Gastroesophageal sphincter (tissue), 4 donors: ENCODE measurements around the gene TEX14. TPM values are rescaled to one million over a fixed set of nuclear protein-coding genes. Genes with fewer than 3 reads are reported as not detected.

Experiments used
- ATAC-seq: fragments of 150-250 bp; one replicate; pipeline ENCODE4 v1.9.1; 2016; ENCODE audit warnings: mild to moderate bottlenecking, moderate library complexity
- H3K27ac ChIP-seq, 4 donors: fragments of 200-600 bp; sonication (generic) in 3 of 4; 1 replicate in 3 of 4; 2 replicates in 1 of 4; pipeline ENCODE4 v1.5.1; 2016 to 2019
- H3K27me3 ChIP-seq: fragments of 200-600 bp; sonication (generic); one replicate; pipeline ENCODE4 v1.5.1; 2019
- H3K36me3 ChIP-seq, 2 donors: fragments of 200-600 bp; sonication (generic); one replicate each; pipeline ENCODE4 v1.5.1; 2019; ENCODE audit warnings: control low read depth in 1 of 2
- H3K4me1 ChIP-seq, 3 donors: fragments of 200-600 bp; sonication (generic); 1 replicate in 2 of 3; 2 replicates in 1 of 3; pipeline ENCODE4 v1.5.1; 2016 to 2019; ENCODE audit warnings: control low read depth in 2 of 3
- H3K4me3 ChIP-seq, 2 donors: fragments of 200-600 bp; sonication (generic); one replicate each; pipeline ENCODE4 v1.5.1; 2019; ENCODE audit warnings: mild to moderate bottlenecking in 1 of 2, moderate library complexity in 1 of 2
- H3K9me3 ChIP-seq, 3 donors: fragments of 200-600 bp; sonication (generic); one replicate each; pipeline ENCODE4 v1.5.1; 2017 to 2019; ENCODE audit warnings: control low read depth in 2 of 3
- EP300 ChIP-seq: sonication (generic); formaldehyde crosslinking; IDR thresholded peaks from one replicate; pipeline ENCODE4 v1.6.1; 2017; ENCODE audit warnings: antibody characterized with exemption, mild to moderate bottlenecking
- POLR2A ChIP-seq, 2 donors: fragments of 450-650 bp; IDR thresholded peaks; one replicate each; pipeline ENCODE4 v1.6.1; 2017; ENCODE audit warnings: antibody characterized with exemption in 2 of 2, mild to moderate bottlenecking in 2 of 2, moderate library complexity in 1 of 2
- POLR2AphosphoS5 ChIP-seq: sonication (generic); formaldehyde crosslinking; IDR thresholded peaks from one replicate; pipeline ENCODE4 v1.6.1; 2017; ENCODE audit warnings: antibody characterized with exemption
- WGBS, 2 donors: methylation state at CpG; one replicate each; pipeline ENCODE4 v1.1.5; 2018; ENCODE audit warnings: low coverage in 1 of 2; 5-methylcytosine and 5-hydroxymethylcytosine counted together
- total RNA-seq, 4 donors: library from RNA; depleted of rRNA; stranded (reverse); fragments of >200 nt; gene quantifications; one replicate each; pipeline ENCODE4 v1.1.0, GENCODE V29; 2016
- TF ChIP-seq, protein P1 (sequence below), 4 experiments: fragments of 200-600 bp in 2 of 4; fragments of 450-650 bp in 2 of 4; sonication (generic) in 1 of 4; IDR thresholded peaks; one replicate each; pipeline ENCODE4 v1.5.1; 2017 to 2019; ENCODE audit warnings: antibody characterized with exemption in 4 of 4, mild to moderate bottlenecking in 2 of 4, moderate library complexity in 2 of 4

Gene TEX14
- total RNA-seq, 4 donors from 2014 or later: 0.05 to 0.78 (median 0.11) TPM

DNA sequence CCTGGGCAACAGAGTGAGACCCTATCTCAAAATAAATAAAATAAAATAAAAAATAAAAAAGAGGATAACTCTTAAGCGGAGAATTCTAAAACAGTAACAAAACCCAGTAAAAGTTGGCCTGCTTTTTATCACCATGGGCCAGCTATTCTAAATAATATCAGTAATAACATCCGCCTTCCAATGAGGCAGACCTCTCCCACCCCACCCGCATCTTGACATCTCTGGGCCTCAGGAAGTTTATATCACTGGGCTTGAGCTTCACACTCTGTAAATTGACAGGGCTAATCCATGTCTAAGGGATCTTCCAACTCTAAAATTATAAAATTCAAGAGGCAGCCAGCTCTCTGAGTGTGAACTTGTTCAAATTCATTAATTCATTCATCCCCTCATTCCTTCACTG is 94.5 kb downstream of the TEX14 start:
- no peak overlapping the region for H3K4me3 ChIP-seq
- ATAC-seq: no peak
- TF ChIP-seq POLR2AphosphoS5: no peak
- TF ChIP-seq EP300: no peak
- TF ChIP-seq POLR2A (IDR thresholded peaks at IDR 0.05): no peak
- TF ChIP-seq, protein P1, sequence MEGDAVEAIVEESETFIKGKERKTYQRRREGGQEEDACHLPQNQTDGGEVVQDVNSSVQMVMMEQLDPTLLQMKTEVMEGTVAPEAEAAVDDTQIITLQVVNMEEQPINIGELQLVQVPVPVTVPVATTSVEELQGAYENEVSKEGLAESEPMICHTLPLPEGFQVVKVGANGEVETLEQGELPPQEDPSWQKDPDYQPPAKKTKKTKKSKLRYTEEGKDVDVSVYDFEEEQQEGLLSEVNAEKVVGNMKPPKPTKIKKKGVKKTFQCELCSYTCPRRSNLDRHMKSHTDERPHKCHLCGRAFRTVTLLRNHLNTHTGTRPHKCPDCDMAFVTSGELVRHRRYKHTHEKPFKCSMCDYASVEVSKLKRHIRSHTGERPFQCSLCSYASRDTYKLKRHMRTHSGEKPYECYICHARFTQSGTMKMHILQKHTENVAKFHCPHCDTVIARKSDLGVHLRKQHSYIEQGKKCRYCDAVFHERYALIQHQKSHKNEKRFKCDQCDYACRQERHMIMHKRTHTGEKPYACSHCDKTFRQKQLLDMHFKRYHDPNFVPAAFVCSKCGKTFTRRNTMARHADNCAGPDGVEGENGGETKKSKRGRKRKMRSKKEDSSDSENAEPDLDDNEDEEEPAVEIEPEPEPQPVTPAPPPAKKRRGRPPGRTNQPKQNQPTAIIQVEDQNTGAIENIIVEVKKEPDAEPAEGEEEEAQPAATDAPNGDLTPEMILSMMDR (IDR thresholded peaks at IDR 0.05): no peak
- H3K4me1 ChIP-seq: no peaks in the 10 kb centered on the region
- no peaks in the 10 kb centered on the region for H3K9me3 ChIP-seq
- H3K27ac ChIP-seq: no peak overlapping the region
- no peaks in the 10 kb centered on the region for H3K27me3 ChIP-seq
- WGBS, 2 donors: 79 to 100% methylated on average over 1 to 3 of the region's 3 CpGs
- H3K36me3 ChIP-seq: no peaks in the 10 kb centered on the region

DNA sequence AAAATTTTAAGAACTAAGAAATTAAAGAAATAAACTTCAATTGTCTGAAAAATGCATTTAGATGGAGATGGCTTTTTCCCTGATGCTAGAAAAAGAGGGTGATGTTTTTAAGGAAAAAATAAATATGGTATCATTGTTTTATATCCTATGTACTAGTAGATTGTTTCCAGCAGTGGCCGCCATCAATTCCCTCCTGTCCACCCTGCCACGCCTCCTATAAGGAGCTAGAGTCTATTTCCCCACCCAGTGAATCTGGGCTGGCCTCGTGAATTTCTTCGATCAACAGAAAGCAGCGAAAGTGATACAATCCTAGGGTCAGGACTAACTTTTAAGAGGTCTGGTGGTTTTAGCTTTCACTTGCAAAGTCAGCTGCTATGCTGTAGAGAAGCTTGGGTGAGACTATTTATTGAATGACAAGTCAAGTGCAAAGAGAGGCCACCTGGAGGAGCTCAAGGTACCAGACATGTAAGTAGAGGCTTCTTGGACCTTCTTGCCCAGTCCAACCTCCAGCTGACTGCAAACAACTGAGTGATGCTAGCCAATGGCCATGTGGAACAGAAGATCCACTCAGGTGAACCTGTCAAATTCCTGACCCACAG is 96.6 kb downstream of the TEX14 start:
- TF ChIP-seq, protein P1 (IDR thresholded peaks at IDR 0.05): no peak
- no peak for TF ChIP-seq POLR2A (IDR thresholded peaks at IDR 0.05)
- no peak for TF ChIP-seq EP300
- TF ChIP-seq POLR2AphosphoS5: no peak
- no peak for ATAC-seq
- Histone ChIP-seq H3K27ac (no peak overlapping the region), H3K36me3 (no peaks in the 10 kb centered on the region), H3K4me3 (no peak overlapping the region), H3K9me3 (no peaks in the 10 kb centered on the region), H3K4me1 (no peaks in the 10 kb centered on the region), H3K27me3 (no peaks in the 10 kb centered on the region)
- WGBS, 2 donors: 92 to 93% methylated on average over 4 to 5 of the region's 5 CpGs

DNA sequence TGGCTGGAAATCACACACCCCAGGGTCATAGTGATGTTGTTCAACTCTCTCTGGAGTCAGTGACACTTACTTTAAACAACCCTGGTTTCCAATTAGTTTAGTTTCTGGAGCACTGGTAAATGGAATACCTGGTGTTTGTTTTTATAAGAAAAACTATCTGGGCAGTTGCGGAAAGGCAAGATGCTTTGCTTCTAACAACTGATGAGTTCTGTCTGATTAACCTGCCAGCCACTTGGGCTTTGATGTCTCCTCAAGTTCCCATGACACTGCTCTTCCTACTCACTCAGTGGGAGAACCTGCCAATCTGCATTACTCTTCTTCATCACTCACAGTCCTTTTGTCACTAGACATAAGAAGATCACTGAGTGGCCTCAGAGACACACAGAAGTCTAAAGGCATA is 98.7 kb downstream of the TEX14 start:
- no peaks in the 10 kb centered on the region for H3K36me3 ChIP-seq
- ATAC-seq: no peak
- H3K27ac ChIP-seq: no peak overlapping the region
- TF ChIP-seq EP300 (no peak), POLR2A (IDR thresholded peaks at IDR 0.05) (no peak), POLR2AphosphoS5 (no peak)
- TF ChIP-seq, protein P1 (IDR thresholded peaks at IDR 0.05): no peak
- H3K9me3 ChIP-seq: no peaks in the 10 kb centered on the region
- H3K27me3 ChIP-seq: no peaks in the 10 kb centered on the region
- H3K4me3 ChIP-seq: no peak overlapping the region
- WGBS, 2 donors: 50 to 89% methylated on average over 1 of the region's 1 CpG
- no peaks in the 10 kb centered on the region for H3K4me1 ChIP-seq

DNA sequence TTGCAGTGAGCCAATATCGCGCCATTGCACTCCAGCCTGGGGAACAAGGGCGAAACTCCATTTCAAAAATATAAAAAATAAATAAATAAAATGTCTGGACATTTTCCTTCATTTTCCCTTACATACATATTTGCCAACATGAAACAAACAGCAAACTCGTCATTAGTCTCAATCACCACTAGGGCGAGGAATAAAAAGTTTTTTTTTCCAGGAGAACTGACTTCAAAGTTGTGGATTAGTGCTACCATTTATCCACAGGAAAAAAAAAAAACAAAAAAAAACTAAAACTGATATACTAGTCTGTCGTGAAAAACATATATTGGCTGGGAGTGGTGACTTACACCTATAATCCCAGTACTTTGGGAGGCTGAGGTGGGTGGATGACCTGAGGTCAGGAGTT is 100.4 kb downstream of the TEX14 start:
- no peak for ATAC-seq
- Histone ChIP-seq H3K4me1 (no peaks in the 10 kb centered on the region), H3K9me3 (no peaks in the 10 kb centered on the region), H3K27ac (no peak overlapping the region), H3K4me3 (no peak overlapping the region), H3K36me3 (no peaks in the 10 kb centered on the region), H3K27me3 (no peaks in the 10 kb centered on the region)
- TF ChIP-seq POLR2A (IDR thresholded peaks at IDR 0.05) (no peak), POLR2AphosphoS5 (no peak), EP300 (no peak)
- TF ChIP-seq, protein P1 (IDR thresholded peaks at IDR 0.05): no peak
- 80 to 94% methylated on average over 5 to 6 of the region's 6 CpGs for WGBS, 2 donors

DNA sequence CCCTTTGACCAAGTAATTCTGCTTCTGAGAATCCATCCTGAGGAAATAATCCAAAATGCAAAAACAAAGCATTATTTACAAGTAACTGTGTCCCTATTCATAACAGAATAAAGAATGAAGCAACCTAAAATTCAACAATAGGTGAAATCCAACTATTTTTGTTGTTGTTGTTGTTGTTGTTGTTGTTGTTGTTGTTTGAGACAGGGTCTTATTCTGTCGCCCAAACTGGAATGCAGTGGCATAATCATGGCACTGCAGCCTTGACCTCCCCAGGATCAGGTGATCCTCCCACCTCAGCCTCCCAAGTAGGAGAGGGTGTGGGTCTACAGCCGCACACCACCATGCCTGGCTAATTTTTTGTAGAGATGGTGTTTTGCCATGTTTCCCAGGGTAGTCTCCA is 101.5 kb downstream of the TEX14 start:
- Histone ChIP-seq H3K4me1 (no peaks in the 10 kb centered on the region), H3K27ac (no peak overlapping the region), H3K4me3 (no peak overlapping the region), H3K36me3 (no peaks in the 10 kb centered on the region), H3K9me3 (no peaks in the 10 kb centered on the region), H3K27me3 (no peaks in the 10 kb centered on the region)
- WGBS, 2 donors: 76 to 89% methylated on average over 1 to 2 of the region's 2 CpGs
- ATAC-seq: no peak
- TF ChIP-seq POLR2A (IDR thresholded peaks at IDR 0.05) (no peak), EP300 (no peak), POLR2AphosphoS5 (no peak)
- TF ChIP-seq, protein P1 (IDR thresholded peaks at IDR 0.05): no peak
